BJ (cell line): Measurements from ENCODE around the gene B3GALNT2. TPM values are rescaled to one million over a fixed set of nuclear protein-coding genes. Genes with fewer than 3 reads are reported as not detected.

Experiments
- CTCF ChIA-PET: fragments of 350-600 bp; formaldehyde crosslinking; extraction: SDS; loops from one replicate; lab custom pipeline; 2021; ENCODE audit warnings: antibody characterized with exemption, inconsistent platforms; lab: Yijun Ruan, JAX
- POLR2A ChIA-PET: fragments of 300-600 bp; sonication (Branson Sonifier 250); formaldehyde crosslinking; extraction: SDS; loops from one replicate; lab custom pipeline; 2021; ENCODE audit warnings: antibody characterized with exemption; lab: Charles Lee
- DNase-seq: peaks from one replicate; pipeline ENCODE4 v3.0.0-alpha.2; 2011; ENCODE audit warnings: low read depth
- H3K27me3 ChIP-seq: 2 replicates; pipeline ENCODE4 v1.6.0; 2011; ENCODE audit warnings: low read length; ENCODE audit not compliant: control insufficient read depth, insufficient read depth
- H3K36me3 ChIP-seq: 2 replicates; pipeline ENCODE4 v1.5.1; 2011; ENCODE audit warnings: low read length; ENCODE audit not compliant: control insufficient read depth, insufficient read depth
- H3K4me3 ChIP-seq: 2 replicates; pipeline ENCODE4 v1.5.1; 2011; ENCODE audit warnings: low read depth, mild to moderate bottlenecking, control low read depth, low read length
- CTCF ChIP-seq: IDR thresholded peaks from 2 replicates; pipeline ENCODE4 v1.5.1; 2011; ENCODE audit warnings: low read depth, mild to moderate bottlenecking, control low read depth, inconsistent platforms, low read length, moderate library complexity; ENCODE audit not compliant: insufficient read depth
- polyA plus RNA-seq: library from polyadenylated mRNA; depleted of rRNA; stranded (reverse); fragments of >200 nt; gene quantifications from 2 replicates; pipeline ENCODE4 v1.2.3, GENCODE V29; 2011

Gene B3GALNT2
- polyA plus RNA-seq, 1 experiment = 17.4 TPM

- DNase-seq = no peak
- ChIA-PET POLR2A (no interaction called here), CTCF (interaction anchor here (0.8 to 1.0 kb wide), 2 partner anchors 9 to 10 kb away, joined by 3 to 5 read pairs; partner anchors contain the start of gene B3GALNT2)
- TF ChIP-seq CTCF = no peak
- H3K27me3 ChIP-seq = no peaks in the 10 kb centered on the region
- H3K4me3 ChIP-seq = no peak overlapping the region
- 0 out of 2 replicates have a peak, but pooled peaks cover 4% of the 10 kb centered on the region for H3K36me3 ChIP-seq
Observed at GRCh38 chr1:235495030-235495429, 9.2 kb downstream of the B3GALNT2 start.

GRCh38 chr1:235494531-235494930, 9.7 kb downstream of the B3GALNT2 start:
- ChIA-PET POLR2A (no interaction called here), CTCF (interaction anchor here (0.8 to 1.0 kb wide), 2 partner anchors 10 kb away, joined by 3 to 5 read pairs; partner anchors contain the start of gene B3GALNT2)
- no peak for DNase-seq
- no peaks in the 10 kb centered on the region for H3K27me3 ChIP-seq
- no peak overlapping the region for H3K4me3 ChIP-seq
- no peak for TF ChIP-seq CTCF
- H3K36me3 ChIP-seq = 0 out of 2 replicates have a peak, but pooled peaks cover 4% of the 10 kb centered on the region

- peaks cover 6% of the 10 kb centered on the region; the same call in 1 of the 2 replicates for H3K36me3 ChIP-seq
- CTCF ChIA-PET = no interaction called here
- DNase-seq = no peak
- H3K27me3 ChIP-seq = no peaks in the 10 kb centered on the region
- H3K4me3 ChIP-seq = no peak overlapping the region
- no peak for TF ChIP-seq CTCF
- POLR2A ChIA-PET = no interaction called here
Observed at GRCh38 chr1:235491644-235492043, 12.6 kb downstream of the B3GALNT2 start.

GRCh38 chr1:235486321-235486720, 17.9 kb downstream of the B3GALNT2 start:
- CTCF ChIA-PET = no interaction called here
- POLR2A ChIA-PET = no interaction called here
- no peak for TF ChIP-seq CTCF
- no peak overlapping the region for H3K4me3 ChIP-seq
- H3K36me3 ChIP-seq = peaks cover 2% of the 10 kb centered on the region; the same call in 1 of the 2 replicates
- H3K27me3 ChIP-seq = no peaks in the 10 kb centered on the region
- DNase-seq = no peak

- ChIA-PET CTCF (interaction anchor here (0.7 kb wide), 1 partner anchor 864 kb away, joined by 3 read pairs; no protein-coding TSS in a partner anchor), POLR2A (no interaction called here)
- DNase-seq = no peak
- H3K27me3 ChIP-seq = no peaks in the 10 kb centered on the region
- H3K4me3 ChIP-seq = no peak overlapping the region
- TF ChIP-seq CTCF = no peak
- peaks cover 2% of the 10 kb centered on the region; the same call in 1 of the 2 replicates for H3K36me3 ChIP-seq
Observed at GRCh38 chr1:235485558-235485957, 18.7 kb downstream of the B3GALNT2 start.
